ENCODE results near the gene VGLL4.

Gene VGLL4

GRCh38 chr3:11563159-11563864 is 80.4 kb downstream of the VGLL4 start:
- no peak for DNase-seq

GRCh38 chr3:11562277-11562881 is 81.3 kb downstream of the VGLL4 start:
- no peak for DNase-seq

DNA sequence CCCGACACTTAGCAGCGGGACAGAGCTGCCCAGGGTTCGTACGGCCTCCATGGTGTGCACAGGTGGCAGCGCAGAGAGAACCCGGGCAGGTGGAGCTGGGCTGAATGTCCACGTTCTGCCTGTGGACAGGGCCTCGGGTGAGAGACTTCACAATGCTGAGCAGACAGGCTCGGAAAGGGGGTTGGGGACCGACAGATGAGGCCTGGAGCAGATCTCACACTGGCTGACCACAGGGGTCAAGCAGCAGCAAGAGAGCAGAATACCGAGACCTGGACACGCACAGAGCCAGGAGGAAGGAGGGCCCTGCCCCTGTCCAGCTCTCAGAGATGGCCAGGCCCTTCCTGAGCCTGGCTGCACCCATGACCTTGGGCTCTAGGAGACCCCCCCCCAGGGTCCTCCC is 83.0 kb downstream of the VGLL4 start:
- DNase-seq: no peak

- DNase-seq: no peak
These were observed 83.7 kb downstream of the VGLL4 start for GRCh38 chr3:11559816-11560633.

- no peak for DNase-seq
These were observed 84.5 kb downstream of the VGLL4 start for GRCh38 chr3:11558918-11559815.

DNA sequence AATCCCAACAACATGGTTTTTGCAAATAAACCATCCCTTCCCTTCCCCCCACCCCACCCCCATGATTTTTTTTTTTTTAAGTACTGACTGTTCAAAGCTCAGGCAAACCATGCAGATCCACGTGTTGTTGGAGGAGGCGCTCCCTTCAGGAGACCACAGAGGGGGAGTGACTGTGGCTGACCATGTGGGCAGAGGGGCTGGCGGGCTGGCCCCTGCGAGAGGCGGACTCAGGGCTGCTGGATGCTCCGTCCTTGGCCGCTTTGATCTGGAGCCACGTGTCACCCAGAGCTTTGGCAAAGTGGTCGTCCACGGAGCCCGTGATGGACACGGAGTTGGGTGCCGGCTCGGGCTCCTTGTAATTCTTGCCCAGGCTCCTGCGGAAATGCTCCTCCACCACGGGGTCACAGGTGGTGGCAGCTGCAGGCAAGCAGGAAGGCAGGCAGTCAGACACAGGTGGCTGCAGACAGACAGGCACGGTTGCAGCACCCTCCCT is 85.3 kb downstream of the VGLL4 start:
- no peak for DNase-seq

GRCh38 chr3:11558002-11558401 is 85.7 kb downstream of the VGLL4 start:
- DNase-seq: no peak

- DNase-seq: no peak
These were observed 86.7 kb downstream of the VGLL4 start for GRCh38 chr3:11556851-11557644.

- no peak for DNase-seq
These were observed 87.7 kb downstream of the VGLL4 start for GRCh38 chr3:11555881-11556633.

- no peak for DNase-seq
These were observed 88.4 kb downstream of the VGLL4 start for GRCh38 chr3:11555211-11555782.

DNA sequence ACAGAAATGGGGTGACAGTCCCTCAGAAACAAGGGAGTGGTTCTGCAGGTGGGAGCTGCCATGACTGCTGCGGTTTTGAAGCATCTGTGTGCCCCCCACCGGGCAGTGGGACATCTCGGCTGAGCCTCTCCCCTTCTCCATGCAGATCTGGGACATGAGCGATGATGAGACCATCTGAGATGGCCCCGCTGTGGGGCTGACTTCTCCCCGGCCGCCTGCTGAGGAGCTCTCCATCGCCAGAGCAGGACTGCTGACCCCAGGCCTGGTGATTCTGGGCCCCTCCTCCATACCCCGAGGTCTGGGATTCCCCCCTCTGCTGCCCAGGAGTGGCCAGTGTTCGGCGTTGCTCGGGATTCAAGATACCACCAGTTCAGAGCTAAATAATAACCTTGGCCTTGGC is 89.0 kb downstream of the VGLL4 start:
- no peak for DNase-seq

- DNase-seq: no peak
These were observed 89.5 kb downstream of the VGLL4 start for GRCh38 chr3:11554236-11554610.

DNA sequence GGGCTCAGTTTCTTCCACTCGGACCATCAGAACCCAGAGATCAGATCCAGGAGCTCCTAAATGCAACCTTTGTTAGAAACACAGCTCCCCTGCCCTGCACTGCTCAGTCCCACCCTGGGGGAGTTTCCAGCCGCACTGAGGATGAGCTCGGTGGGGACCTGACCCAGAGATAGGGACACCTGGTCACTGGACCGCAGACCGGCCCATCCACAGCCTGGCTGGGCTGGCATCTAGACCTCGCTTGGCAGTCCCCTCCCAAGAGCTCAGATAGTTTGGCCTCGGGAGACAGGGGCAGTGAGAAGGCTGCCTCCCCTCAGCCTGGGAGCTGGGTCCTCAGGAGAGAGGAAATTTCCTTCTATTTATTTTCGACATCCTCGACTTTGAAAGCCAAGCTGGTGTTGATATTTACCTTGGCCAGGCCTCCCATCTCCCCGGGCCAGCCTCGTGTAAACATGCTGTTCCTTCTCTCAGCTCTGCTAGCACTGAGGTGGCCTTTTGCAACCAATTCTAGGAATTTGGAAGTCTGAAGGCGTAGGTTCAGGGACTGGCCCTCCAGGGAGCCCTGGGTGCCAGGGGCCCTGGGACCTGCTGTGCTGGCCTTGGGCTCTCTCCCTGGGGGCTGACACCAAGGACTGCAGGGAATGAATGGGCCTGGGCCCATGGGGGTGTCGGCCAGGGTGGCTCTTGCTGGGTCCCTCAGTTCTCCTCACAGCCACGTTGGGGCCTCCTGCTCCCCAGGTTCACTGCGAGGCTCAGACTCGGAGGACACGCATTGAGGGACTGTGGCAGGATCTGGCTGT is 90.1 kb downstream of the VGLL4 start:
- DNase-seq: no peak

DNA sequence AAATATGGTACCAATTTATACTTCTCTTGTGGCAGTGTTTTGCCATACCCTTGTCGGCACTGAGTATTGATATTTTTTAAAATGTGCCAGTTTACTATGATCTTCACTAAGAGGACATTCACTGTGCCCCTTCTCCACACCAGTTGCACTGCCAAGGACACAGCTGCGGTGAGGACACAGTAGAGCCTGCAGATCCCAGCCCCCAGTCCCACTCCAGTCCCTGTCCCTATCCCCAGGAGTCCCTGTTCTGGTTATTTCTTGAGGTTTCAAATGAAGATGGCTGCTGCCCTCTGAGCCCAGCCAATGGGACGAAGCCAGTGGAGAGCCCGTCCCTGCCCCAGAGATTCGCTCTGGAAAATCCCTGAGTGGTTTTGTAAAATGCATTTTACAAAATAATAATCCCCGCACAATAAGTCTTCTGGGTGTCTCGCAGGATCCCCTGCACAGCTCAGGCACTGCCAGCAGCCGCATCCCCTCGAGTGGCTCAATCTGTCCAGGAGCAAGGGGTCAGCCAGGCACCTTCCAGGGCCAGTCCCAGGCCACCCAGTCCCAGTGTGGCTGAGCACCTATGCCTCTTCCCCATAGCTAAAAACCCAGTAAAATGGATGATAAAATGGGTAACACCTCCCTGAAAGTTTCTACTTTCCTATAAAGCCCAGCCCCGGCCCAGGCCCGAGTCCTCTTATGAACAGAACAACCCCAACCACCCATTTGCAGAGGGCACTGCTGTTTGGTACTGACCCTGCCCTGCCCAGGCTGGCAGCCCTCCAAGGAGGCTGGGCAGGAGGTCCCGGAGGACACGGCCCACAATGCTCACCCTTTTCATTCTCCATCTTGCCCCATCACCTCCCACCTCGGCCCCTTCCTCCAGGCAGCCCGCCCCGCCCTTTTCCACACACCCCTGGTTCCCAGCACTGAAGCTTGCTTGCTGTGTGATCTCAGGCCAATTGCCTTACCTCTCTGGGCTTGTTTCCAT is 91.1 kb downstream of the VGLL4 start:
- no peak for DNase-seq

- DNase-seq: no peak
These were observed 92.7 kb downstream of the VGLL4 start for GRCh38 chr3:11551036-11551435.

DNA sequence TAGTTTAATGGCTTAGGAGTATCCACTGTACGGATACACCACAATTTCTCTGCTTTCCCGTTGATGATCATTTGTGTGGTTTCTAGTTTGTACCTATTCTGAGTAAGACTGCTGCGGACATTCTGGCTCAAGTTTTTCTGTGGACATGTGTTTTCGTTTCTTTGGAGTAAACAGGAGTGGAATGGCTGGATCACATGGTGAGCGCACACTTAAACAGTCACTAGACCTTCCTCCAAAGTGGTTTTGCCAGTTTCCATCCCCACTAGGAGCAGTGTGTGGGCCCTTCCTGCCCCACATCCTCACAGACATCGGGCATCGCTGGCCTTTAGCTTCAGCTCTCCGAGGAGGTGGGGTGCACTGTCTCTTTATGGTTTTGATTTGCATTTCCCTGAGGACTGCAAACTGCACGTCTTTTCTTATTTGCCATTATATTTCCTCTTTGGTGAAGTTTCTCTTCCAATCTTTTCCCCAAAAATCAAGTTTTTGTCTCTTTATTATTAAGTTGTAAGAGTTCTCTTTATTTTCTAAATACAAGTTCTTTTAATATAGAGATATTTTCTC is 94.1 kb downstream of the VGLL4 start:
- no peak for DNase-seq

DNA sequence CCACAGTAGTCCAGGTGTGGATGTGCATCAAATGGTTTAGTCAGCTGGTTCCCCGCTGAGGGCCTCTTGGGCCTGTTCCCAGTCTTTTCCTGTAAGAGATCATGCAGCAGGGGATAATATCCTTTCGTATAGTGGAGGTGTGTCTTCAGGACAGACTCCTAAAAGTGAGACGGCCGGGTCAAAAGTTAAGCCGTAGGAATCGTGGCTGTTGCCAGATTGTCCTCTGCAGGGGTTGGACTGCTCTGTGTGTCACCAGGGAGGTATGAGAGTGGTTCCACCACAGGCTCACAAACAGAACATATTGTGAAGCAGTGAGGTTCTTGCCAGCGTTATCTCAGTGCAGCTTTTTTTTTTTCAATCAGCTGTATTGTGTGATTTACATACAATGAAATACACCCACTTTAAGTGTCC is 95.0 kb downstream of the VGLL4 start:
- DNase-seq: no peak

GRCh38 chr3:11547498-11547897 is 96.2 kb downstream of the VGLL4 start:
- DNase-seq: no peak

All from NCI-H524 treated with DMSO at 0.1 percent for 48 hours (cell line).